ENCODE results near the gene ST8SIA2. TPM values are rescaled to one million over a fixed set of nuclear protein-coding genes. Genes with fewer than 3 reads are reported as not detected.

The ST8SIA2 gene
- total RNA-seq, 1 donor from 2014 or later, result 4.1 TPM

DNA sequence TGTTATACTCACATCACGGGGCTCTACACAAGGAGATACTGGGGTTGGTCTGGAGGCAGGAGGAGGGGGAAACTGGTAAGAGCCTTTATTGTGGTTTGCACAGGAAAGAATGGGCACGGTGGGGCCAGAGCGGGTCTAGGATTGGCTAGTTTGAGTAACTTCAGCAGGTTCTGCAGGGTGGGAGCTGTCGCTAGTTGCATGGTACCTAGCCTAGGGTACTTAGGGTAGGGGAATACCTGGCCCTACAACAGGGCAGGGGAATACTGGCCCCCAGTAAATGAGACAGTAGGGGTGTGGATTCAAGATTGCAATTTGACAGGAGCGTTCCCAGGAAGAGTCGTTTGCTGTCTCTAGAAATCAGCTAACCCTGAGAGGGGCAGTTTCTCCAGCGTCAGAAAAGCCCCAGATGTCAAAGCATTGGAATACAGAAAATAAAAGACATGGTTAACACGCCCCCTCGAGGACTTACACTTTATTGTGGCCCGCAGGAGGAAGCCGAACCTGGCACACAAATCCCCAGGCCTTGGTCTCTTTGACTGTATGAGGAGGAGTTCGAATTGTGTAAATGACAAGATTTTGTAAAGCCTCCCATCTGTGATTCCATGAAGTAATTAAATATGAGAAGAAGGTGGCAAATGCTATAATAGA lies 32.0 kb downstream of the ST8SIA2 start:
- H3K36me3 Mint-ChIP-seq (ENCODE audit: low read depth, unreplicated experiment), result no peaks in the 10 kb centered on the region
- H3K9me3 Mint-ChIP-seq (ENCODE audit: unreplicated experiment), result no peaks in the 10 kb centered on the region
- H3K4me3 Mint-ChIP-seq (ENCODE audit: unreplicated experiment), result no peak overlapping the region
- TF ChIP-seq, protein P1, sequence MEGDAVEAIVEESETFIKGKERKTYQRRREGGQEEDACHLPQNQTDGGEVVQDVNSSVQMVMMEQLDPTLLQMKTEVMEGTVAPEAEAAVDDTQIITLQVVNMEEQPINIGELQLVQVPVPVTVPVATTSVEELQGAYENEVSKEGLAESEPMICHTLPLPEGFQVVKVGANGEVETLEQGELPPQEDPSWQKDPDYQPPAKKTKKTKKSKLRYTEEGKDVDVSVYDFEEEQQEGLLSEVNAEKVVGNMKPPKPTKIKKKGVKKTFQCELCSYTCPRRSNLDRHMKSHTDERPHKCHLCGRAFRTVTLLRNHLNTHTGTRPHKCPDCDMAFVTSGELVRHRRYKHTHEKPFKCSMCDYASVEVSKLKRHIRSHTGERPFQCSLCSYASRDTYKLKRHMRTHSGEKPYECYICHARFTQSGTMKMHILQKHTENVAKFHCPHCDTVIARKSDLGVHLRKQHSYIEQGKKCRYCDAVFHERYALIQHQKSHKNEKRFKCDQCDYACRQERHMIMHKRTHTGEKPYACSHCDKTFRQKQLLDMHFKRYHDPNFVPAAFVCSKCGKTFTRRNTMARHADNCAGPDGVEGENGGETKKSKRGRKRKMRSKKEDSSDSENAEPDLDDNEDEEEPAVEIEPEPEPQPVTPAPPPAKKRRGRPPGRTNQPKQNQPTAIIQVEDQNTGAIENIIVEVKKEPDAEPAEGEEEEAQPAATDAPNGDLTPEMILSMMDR (IDR thresholded peaks at IDR 0.05; ENCODE audit: unreplicated experiment), result no peak
- no peaks in the 10 kb centered on the region for H3K27me3 Mint-ChIP-seq (ENCODE audit: unreplicated experiment)
- H3K27ac Mint-ChIP-seq (ENCODE audit: unreplicated experiment), result no peak overlapping the region
- DNase-seq (ENCODE audit: low spot score), result no peak
- H3K4me1 Mint-ChIP-seq (ENCODE audit: unreplicated experiment), result no peaks in the 10 kb centered on the region

DNA sequence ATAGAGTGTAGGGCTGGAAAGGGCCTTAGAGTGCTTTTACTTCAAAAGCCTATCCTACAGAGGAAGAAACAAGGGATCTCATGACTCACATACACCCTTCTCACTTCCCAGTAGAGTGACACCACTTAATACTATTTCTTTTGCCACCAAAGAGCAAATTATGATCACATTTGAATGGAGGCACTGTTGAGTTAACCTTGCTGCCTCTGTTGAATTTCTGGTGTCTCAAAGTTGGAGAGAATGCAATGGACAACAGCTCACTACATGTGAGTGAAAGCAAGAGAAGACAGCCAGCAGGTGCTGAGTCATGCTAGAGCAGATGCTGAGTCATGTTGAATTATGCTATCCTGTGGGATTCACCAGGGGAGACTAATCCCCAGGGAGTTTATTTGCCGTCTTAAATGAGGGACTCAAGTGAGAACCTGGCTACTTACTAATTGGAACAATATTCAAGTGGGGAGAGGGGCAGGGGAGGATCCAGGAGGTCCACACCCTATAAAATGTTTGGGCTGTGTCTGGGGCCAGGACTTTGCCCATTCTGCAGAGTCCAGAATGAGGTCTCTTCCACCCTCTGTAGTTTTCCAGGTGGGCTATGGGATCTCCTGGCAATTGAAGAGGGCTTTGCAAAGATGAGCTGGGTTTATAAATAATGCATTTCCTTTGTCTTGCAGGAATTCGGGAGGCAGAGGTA lies 35.8 kb downstream of the ST8SIA2 start:
- H3K27me3 Mint-ChIP-seq (ENCODE audit: unreplicated experiment), result no peaks in the 10 kb centered on the region
- TF ChIP-seq, protein P1 (IDR thresholded peaks at IDR 0.05; ENCODE audit: unreplicated experiment), result no peak
- H3K36me3 Mint-ChIP-seq (ENCODE audit: low read depth, unreplicated experiment), result no peaks in the 10 kb centered on the region
- no peaks in the 10 kb centered on the region for H3K9me3 Mint-ChIP-seq (ENCODE audit: unreplicated experiment)
- DNase-seq (ENCODE audit: low spot score), result no peak
- H3K4me1 Mint-ChIP-seq (ENCODE audit: unreplicated experiment), result no peaks in the 10 kb centered on the region
- H3K27ac Mint-ChIP-seq (ENCODE audit: unreplicated experiment), result no peak overlapping the region
- H3K4me3 Mint-ChIP-seq (ENCODE audit: unreplicated experiment), result no peak overlapping the region

- TF ChIP-seq, protein P1 (IDR thresholded peaks at IDR 0.05; ENCODE audit: unreplicated experiment), result no peak
- Mint-ChIP-seq H3K9me3 (ENCODE audit: unreplicated experiment) (no peaks in the 10 kb centered on the region), H3K4me1 (ENCODE audit: unreplicated experiment) (no peaks in the 10 kb centered on the region), H3K27ac (ENCODE audit: unreplicated experiment) (no peak overlapping the region), H3K4me3 (ENCODE audit: unreplicated experiment) (no peak overlapping the region), H3K27me3 (ENCODE audit: unreplicated experiment) (no peaks in the 10 kb centered on the region), H3K36me3 (ENCODE audit: low read depth, unreplicated experiment) (no peaks in the 10 kb centered on the region)
- DNase-seq (ENCODE audit: low spot score), result no peak
These were observed 36.4 kb downstream of the ST8SIA2 start for GRCh38 chr15:92430069-92430440.

DNA sequence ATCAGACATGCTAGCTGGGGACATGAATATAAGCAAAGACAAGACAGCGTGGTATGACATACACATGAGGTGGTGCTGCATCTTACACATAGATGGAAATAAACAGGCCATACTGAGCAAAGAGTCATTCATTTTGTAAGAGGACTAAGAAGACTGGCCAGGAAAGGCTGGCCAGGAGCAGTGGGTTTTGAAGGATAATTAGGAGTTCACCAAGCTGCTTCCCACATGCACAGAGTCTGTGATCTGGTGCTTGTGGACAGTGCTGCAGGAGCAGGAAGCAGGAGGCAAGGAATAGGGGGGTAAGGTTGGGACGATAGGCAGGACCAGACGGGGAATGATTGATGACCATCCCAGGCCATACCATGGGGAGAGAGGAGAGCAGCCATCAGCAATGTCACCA lies 41.5 kb downstream of the ST8SIA2 start:
- H3K9me3 Mint-ChIP-seq (ENCODE audit: unreplicated experiment), result no peaks in the 10 kb centered on the region
- H3K27me3 Mint-ChIP-seq (ENCODE audit: unreplicated experiment), result peaks cover 2% of the 10 kb centered on the region
- DNase-seq (ENCODE audit: low spot score), result no peak
- no peak overlapping the region for H3K27ac Mint-ChIP-seq (ENCODE audit: unreplicated experiment)
- H3K4me1 Mint-ChIP-seq (ENCODE audit: unreplicated experiment), result no peaks in the 10 kb centered on the region
- TF ChIP-seq, protein P1 (IDR thresholded peaks at IDR 0.05; ENCODE audit: unreplicated experiment), result no peak
- peak overlapping the region; percentile 8 for H3K4me3 Mint-ChIP-seq (ENCODE audit: unreplicated experiment)
- no peaks in the 10 kb centered on the region for H3K36me3 Mint-ChIP-seq (ENCODE audit: low read depth, unreplicated experiment)

DNA sequence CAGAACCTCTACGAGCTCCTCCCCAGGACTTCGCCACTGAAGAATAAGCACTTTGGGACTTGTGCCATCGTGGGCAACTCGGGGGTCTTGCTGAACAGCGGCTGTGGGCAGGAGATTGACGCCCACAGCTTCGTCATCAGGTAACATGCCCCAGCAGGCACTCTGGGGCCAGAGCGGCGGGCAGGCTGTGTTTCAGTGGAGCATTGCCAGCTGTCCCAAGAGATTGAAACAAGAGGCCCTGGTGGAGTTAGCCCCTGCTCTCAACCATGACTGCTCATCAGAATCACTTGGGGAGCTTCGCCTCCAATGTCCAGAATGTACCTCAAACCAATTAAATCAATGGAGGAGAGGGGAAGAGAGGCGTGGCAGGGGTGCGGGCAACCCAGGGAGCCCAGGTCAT lies 44.8 kb downstream of the ST8SIA2 start:
- Mint-ChIP-seq H3K27me3 (ENCODE audit: unreplicated experiment) (peaks cover 2% of the 10 kb centered on the region), H3K36me3 (ENCODE audit: low read depth, unreplicated experiment) (no peaks in the 10 kb centered on the region), H3K9me3 (ENCODE audit: unreplicated experiment) (no peaks in the 10 kb centered on the region), H3K4me3 (ENCODE audit: unreplicated experiment) (no peak overlapping the region), H3K4me1 (ENCODE audit: unreplicated experiment) (no peaks in the 10 kb centered on the region), H3K27ac (ENCODE audit: unreplicated experiment) (no peak overlapping the region)
- TF ChIP-seq, protein P1 (IDR thresholded peaks at IDR 0.05; ENCODE audit: unreplicated experiment), result no peak
- no peak for DNase-seq (ENCODE audit: low spot score)

All from endothelial cell (in vitro differentiated cells).